Dermis microvascular lymphatic vessel endothelial cell (primary cell): ENCODE measurements around the gene PTPRCAP. TPM values are rescaled to one million over a fixed set of nuclear protein-coding genes. Genes with fewer than 3 reads are reported as not detected.
"Not testable (repeated sequence)": the region's sequence is repeated elsewhere in the genome, so short reads cannot be mapped to it uniquely, and the experiment has no call there.

Experiments used
- DNase-seq, 2 donors: peaks; one replicate each; pipeline versions ENCODE4 v3.0.0 to v3.0.0-alpha.2; 2010; ENCODE audit warnings: low read depth in 2 of 2
- total RNA-seq: library from RNA; depleted of rRNA; stranded (reverse); fragments of >200 nt; gene quantifications from 2 replicates; pipeline ENCODE4 v1.2.1, GENCODE V29; 2014

Gene PTPRCAP
- total RNA-seq, 1 donor from 2014 or later = not detected

GRCh38 chr11:67409781-67410368 lies 27.6 kb downstream of the PTPRCAP start:
- DNase-seq = no peak

GRCh38 chr11:67409261-67409666 lies 28.2 kb downstream of the PTPRCAP start:
- no peak for DNase-seq

GRCh38 chr11:67408437-67409200 lies 28.9 kb downstream of the PTPRCAP start:
- DNase-seq = no peak

DNA sequence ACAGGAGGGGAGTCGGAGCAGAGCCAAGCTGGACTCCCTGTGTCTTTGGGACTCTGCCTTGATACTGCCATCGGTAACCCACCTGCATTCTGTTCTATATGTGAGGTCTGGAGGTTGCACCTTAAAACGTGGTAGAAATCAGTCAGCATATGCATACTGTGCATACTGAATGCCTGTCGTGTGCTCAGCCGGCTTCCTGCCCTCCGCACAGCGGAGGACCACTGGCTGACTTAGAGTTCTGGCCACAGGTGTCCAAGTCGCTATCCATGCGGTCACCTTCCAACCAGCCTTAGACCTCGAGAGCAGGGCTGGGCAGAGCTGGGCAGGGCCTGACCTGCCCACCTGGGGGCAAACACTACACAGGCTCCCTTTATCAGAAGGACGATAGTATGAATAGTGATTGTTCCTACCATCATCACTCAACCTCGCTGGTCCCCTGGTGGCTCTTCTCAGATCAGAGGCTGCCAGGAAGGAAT lies 29.8 kb downstream of the PTPRCAP start:
- no peak for DNase-seq

DNA sequence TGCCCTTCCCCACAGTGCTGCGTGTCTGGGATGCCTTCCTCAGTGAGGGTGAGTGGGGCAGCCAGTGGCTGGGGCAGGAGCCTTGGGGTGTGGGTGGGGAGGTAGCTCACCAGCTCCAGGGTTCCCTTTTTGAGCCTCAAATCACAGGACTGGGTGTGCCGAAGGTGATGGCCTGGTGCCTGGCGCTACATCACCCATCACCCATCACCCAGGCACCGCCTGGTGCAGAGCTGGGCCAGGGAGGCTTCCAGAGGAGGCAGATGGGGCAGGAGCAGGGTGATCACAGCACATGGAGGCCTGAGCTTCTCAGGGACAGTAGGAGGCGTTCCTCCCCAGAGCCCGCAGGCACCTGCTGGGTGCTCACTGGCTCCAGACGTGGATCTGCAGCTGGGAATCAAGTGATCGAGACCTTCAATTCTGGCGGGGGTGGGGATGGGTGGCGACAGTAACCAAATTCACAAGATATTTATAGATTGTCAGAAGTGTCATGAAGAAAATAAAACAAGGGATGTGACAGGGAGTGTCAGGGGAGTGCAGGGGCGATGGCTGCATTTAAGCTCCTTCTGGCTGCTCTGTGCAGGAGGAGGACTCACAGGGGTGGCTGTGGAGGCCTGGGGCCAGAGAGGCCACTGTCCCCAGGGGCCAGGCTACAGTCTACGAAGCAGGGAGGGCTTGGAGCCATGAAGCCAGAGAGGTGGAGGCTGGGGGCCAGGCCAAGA lies 30.4 kb downstream of the PTPRCAP start:
- DNase-seq = no peak

DNA sequence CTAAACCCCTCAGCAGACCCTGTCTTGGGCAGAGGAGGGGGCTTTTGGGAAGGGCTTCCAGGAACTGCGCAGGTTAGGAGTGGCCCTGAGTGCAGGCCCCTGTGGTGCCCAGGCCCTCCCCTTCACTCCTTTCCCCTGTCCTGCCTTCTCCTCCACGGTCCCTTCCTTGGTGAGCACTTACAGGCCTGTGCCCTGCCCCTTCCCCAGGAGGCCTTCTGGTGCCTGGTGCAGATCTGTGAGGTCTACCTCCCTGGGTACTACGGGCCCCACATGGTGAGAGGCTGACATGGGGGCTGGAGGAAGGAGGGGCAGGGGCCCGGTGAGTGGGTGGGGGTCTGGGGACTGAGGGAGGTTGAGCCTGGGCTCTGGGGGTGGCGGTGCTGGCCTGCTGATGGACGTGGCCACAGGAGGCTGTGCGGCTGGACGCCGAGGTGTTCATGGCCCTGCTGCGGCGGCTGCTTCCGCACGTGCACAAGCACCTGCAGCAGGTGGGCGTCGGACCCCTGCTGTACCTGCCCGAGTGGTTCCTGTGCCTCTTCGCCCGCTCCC lies 31.0 kb downstream of the PTPRCAP start:
- no peak for DNase-seq

- no peak for DNase-seq
These were observed 31.7 kb downstream of the PTPRCAP start for GRCh38 chr11:67405688-67406339.

DNA sequence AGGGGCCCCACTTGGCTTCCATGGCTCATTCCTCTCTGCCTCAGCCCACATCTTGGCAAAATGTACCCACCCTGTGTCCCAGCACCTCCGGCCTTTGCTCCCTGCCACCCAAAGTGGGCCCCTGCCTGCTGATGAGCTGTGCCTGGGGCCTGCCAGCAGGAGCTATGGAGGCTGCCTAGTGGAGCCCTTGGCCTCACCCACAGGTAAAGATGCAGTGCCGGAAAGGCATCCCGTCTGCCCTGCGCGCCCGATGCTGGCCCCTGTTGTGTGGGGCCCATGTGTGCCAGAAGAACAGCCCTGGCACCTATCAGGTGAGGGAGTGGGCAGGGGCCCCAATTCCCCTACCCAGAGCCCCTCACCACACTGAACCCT lies 32.3 kb downstream of the PTPRCAP start:
- DNase-seq = no peak

GRCh38 chr11:67404515-67405195 lies 32.8 kb downstream of the PTPRCAP start:
- DNase-seq = no peak

DNA sequence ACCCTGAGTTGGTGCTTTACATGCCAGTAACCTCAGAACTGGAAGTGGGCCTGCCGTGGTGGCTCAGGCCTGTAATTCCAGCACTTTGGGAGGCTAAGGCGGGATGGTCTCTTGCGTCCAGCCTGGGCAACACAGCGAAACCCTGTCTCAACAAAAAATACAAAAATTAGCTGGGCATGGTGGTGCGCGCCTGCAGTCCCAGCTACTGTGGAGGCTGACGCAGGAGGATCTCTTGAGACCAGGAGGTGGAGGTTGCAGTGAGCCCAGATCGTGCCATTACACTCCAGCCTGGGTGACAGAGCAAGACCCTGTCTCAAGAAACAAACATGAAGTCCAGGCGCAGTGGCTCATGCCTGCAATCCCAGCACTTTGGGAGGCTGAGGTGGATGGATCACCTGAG lies 34.4 kb downstream of the PTPRCAP start:
- not testable (repeated sequence) for DNase-seq

DNA sequence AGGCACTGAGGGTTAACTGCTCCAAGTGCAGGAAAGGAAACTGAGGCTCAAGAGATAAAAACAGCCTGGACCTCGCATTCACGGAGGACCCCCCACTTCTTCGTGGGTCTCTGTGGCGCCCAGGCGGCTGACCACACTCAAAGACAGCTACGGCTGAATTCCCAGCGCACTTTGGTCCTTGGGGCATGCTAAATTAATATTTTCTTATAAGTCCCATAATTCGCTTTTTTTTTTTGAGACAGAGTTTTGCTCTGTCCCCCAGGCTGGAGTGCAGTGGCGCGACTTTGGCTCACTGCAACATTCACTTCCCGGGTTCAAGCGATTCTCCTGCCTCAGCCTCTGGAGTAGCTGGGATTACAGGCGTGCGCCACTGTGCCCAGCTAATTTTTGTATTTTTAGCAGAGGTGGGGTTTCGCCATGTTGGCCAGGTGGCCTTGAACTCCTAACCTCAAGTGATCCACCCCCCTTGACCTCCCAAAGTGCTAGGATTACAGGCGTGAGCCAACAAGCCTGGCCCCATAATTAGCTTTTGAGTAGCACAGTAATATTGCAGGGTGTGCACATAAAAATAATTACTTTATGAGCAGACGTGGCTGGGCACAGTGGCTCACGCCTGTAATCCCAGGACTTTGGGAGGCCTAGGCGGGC lies 35.2 kb downstream of the PTPRCAP start:
- DNase-seq = not testable (repeated sequence)

GRCh38 chr11:67401495-67402191 lies 35.8 kb downstream of the PTPRCAP start, which contains the start of gene PPP1CA:
Gene PPP1CA, minus strand, starts transcription at chr11:67401858. Its CDS starts 76 bp downstream, at chr11:67401782.
- peak; percentile 74 to 88 for DNase-seq

GRCh38 chr11:67400942-67401494 lies 36.5 kb downstream of the PTPRCAP start:
- DNase-seq = peak in 1 of 2 donors; percentile 11

DNA sequence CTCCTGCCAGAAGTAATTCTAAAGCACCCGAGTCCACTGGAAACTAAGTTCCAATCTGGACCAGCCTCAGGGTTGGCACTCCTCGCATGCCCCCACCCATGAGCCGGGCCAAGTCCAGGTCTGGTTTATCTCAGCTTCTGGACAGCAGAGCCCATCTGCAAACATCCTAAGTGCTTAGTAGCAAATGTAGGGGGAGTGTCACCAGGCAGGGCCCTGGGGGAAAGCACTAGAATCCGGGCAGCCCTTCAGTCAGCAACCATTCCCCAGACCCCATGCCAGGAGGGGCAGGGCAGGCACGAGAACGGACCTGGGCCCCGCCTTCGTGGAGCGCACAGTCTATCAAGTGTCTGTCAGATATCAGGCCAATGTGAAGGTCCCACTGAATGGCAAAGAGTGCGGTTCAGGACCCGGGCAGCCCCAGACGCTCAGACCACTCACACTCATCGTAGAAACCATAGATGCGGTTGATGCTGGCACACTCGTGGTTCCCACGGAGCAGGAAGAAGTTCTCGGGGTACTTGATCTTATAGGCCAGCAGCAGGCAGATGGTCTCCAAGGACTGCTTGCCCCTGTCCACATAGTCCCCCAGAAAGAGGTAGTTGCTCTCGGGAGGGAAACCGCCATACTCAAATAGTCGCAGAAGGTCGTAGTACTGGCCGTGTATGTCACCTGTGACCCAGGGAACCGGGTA lies 37.1 kb downstream of the PTPRCAP start:
- DNase-seq = no peak

GRCh38 chr11:67398661-67399563 lies 38.6 kb downstream of the PTPRCAP start:
- no peak for DNase-seq

GRCh38 chr11:67397986-67398660 lies 39.4 kb downstream of the PTPRCAP start:
- no peak for DNase-seq

- no peak for DNase-seq
These were observed 39.9 kb downstream of the PTPRCAP start for GRCh38 chr11:67397536-67397935.
